A172 (cell line): Measurements from ENCODE around the gene NLRP7. TPM values are rescaled to one million over a fixed set of nuclear protein-coding genes. Genes with fewer than 3 reads are reported as not detected.

Source experiments
- DNase-seq: peaks from one replicate; pipeline ENCODE4 v3.0.0-alpha.2; 2015; ENCODE audit warnings: low spot score
- total RNA-seq: library from RNA; depleted of rRNA; stranded (reverse); fragments of >200 nt; shearing (Covaris generic); gene quantifications from 2 replicates; pipeline ENCODE4 v1.2.3, GENCODE V29; 2014; rRNA removed

NLRP7 gene
- total RNA-seq, 1 experiment from 2014 or later = not detected

GRCh38 chr19:54873990-54874389 lies 73.3 kb downstream of the NLRP7 start, which contains the start of gene FCAR:
Gene FCAR (plus strand): TSS chr19:54874235. CDS start chr19:54874290, 55 bp downstream.
- DNase-seq = no peak

Other genes starting within 250 kb of the NLRP7 start
- not detected in 2 replicates for gene KIR3DL3, start 223.1 kb downstream of the NLRP7 start, total RNA-seq
- gene KIR2DL3, start 209.0 kb downstream of the NLRP7 start, total RNA-seq = not detected in 2 replicates
- gene KIR2DL1, start 177.7 kb downstream of the NLRP7 start, total RNA-seq = not detected in 2 replicates
- not detected in 2 replicates for gene KIR2DL4, start 143.9 kb downstream of the NLRP7 start, total RNA-seq
- not detected in 2 replicates for gene KIR3DL1, start 131.1 kb downstream of the NLRP7 start, total RNA-seq
- not detected in 2 replicates for gene KIR2DS4, start 114.9 kb downstream of the NLRP7 start, total RNA-seq
- gene KIR3DL2, start 97.1 kb downstream of the NLRP7 start, total RNA-seq = not detected in 2 replicates
- gene FCAR, start 73.3 kb downstream of the NLRP7 start, total RNA-seq = not detected in 2 replicates
- gene NCR1, start 41.4 kb downstream of the NLRP7 start, total RNA-seq = not detected in 2 replicates
- not detected in 2 replicates for gene NLRP2, start 18.8 kb upstream of the NLRP7 start, total RNA-seq
- 0.07 and 0.48 TPM in 2 replicates for gene GP6, start 90.7 kb upstream of the NLRP7 start, total RNA-seq
- 10.0 and 11.2 TPM in 2 replicates for gene RDH13, start 115.6 kb upstream of the NLRP7 start, total RNA-seq
- gene EPS8L1, start 128.3 kb upstream of the NLRP7 start, total RNA-seq = 4.0 and 9.8 TPM in 2 replicates
- gene PPP1R12C, start 170.1 kb upstream of the NLRP7 start, total RNA-seq = 85.7 and 87.4 TPM in 2 replicates
- 467 and 500 TPM in 2 replicates for gene TNNT1, start 201.7 kb upstream of the NLRP7 start, total RNA-seq
- 0.77 TPM in 1 of 2 replicates, not detected in the other for gene TNNI3, start 210.2 kb upstream of the NLRP7 start, total RNA-seq
- gene DNAAF3, start 219.1 kb upstream of the NLRP7 start, total RNA-seq = 10.6 and 15.6 TPM in 2 replicates
- 0.09 and 1.8 TPM in 2 replicates for gene SYT5, start 232.8 kb upstream of the NLRP7 start, total RNA-seq